ENCODE data around the gene F2R.
"Not testable (repeated sequence)": the region's sequence is repeated elsewhere in the genome, so short reads cannot be mapped to it uniquely, and the experiment has no call there.

The F2R gene

DNA sequence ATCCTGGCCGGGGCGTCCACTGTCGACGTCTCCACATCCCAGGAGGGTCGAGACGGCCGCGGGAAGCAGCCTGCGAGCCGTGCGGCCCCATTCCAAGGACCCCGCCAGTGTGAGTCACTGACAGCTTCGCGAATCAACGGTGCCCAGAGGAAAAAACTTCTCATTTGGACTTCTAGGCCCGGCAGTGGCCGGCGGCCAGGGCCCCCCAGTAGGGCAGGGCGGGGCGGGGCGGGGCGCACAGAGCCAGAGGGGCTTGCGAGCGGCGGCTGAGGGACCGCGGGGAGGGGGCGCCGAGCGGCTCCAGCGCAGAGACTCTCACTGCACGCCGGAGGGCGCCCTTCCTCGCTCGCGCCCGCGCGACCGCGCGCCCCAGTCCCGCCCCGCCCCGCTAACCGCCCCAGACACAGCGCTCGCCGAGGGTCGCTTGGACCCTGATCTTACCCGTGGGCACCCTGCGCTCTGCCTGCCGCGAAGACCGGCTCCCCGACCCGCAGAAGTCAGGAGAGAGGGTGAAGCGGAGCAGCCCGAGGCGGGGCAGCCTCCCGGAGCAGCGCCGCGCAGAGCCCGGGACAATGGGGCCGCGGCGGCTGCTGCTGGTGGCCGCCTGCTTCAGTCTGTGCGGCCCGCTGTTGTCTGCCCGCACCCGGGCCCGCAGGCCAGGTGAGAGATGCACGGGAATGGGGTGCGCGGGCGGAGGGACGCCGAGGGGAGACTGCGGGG lies at the start of gene F2R:
F2R (plus strand) TSS at position 391 of the 720 bp plus-strand sequence; CDS start at position 573, 182 bp downstream.
- no peak for DNase-seq (ENCODE audit: low read depth)

GRCh38 chr5:76667495-76667894 lies 48.4 kb upstream of the F2R start:
- DNase-seq (ENCODE audit: low read depth), result no peak

- no peak for DNase-seq (ENCODE audit: low read depth)
Measured at GRCh38 chr5:76669245-76669644, 46.7 kb upstream of the F2R start.

GRCh38 chr5:76670508-76670907 lies 45.4 kb upstream of the F2R start:
- no peak for DNase-seq (ENCODE audit: low read depth)

GRCh38 chr5:76672242-76672641 lies 43.7 kb upstream of the F2R start:
- no peak for DNase-seq (ENCODE audit: low read depth)

DNA sequence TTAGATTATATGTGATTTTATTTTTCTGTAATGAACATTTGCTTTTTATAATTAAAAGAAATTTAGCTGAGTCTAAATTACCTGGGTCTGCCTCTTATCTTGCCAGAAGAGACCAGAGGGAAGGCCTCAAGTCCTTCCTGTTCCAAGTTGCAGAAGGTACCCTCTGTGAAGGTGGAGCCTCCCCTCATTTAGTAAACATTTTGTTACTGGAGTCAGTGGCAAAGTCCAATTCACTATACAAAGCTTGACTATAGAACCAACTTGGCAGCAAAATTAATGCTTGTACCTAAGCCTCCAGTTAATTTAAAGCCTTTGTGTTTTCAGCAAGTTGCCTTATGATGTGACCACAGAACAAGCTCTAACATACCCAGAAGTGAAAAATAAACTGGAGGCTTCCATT lies 42.8 kb upstream of the F2R start:
- DNase-seq (ENCODE audit: low read depth), result no peak

GRCh38 chr5:76674330-76675066 lies 41.4 kb upstream of the F2R start:
- DNase-seq (ENCODE audit: low read depth), result no peak

DNA sequence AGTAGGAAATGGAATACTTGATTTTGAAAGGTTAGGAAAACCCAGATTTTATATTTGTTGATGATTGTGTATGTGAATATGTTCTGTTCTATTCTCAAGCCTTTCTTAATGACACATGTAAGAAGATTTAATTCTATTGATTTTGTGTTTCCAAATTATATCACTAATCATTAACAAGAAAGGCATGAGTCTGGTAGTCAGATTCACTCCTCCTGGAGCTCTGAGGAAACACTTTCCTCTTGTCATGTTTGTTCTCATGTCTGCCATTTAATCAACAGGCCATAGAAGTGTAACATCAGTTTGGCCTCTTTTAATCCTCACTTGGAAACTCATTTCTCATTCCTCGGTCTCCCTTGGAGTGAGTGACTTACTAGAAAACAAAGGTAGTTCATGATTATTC lies 40.6 kb upstream of the F2R start:
- DNase-seq (ENCODE audit: low read depth), result no peak

DNA sequence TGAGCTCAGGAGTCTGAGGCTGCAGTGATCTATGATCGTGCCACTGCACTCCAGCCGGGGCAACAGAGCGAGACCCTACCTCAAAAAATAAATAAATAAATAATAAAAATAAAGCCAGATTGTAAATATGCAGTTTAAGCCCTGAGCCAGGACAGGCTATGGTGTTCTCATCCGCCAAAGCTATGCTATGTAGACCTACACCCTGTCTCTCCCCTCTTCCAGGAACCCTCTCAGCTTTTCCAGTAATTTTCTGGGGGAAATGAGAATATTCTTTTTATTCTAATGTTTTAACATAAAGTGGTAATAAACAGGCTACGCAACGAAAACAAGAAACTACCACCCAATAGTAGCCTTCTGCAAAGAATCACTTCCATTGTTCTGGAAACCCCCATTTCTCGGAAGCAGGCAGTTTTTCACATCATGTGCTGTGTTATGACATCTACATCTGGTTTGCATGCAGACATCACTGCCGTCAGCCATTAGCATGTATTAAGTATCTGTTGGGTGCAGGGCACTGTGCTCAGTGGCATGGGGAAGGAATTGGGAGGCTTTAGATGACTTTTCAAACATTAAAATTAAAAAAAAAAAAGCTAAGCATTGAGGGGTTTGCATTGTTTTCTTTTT lies 38.0 kb upstream of the F2R start:
- no peak for DNase-seq (ENCODE audit: low read depth)

GRCh38 chr5:76679231-76679630 lies 36.7 kb upstream of the F2R start:
- DNase-seq (ENCODE audit: low read depth), result no peak

GRCh38 chr5:76680826-76681225 lies 35.1 kb upstream of the F2R start:
- DNase-seq (ENCODE audit: low read depth), result not testable (repeated sequence)

DNA sequence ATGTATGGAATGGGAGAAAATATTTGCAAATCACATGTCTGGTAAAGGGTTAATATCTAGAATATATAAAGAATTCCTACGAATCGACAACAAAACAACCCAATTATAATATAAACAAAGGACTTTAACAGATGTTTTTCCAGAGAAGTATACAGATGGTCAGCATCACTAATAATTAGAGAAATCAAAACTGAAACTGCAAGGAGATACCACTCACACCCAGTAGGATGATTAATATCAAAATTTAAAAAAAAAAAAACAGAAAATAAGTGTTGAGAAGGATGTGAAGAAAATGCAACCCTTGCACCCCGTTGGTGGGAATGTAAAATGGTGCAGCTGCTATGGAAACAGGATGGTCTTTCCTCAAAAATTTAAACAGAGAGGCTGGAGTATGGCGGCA lies 34.6 kb upstream of the F2R start:
- no peak for DNase-seq (ENCODE audit: low read depth)

GRCh38 chr5:76682387-76682786 lies 33.5 kb upstream of the F2R start:
- DNase-seq (ENCODE audit: low read depth), result no peak

DNA sequence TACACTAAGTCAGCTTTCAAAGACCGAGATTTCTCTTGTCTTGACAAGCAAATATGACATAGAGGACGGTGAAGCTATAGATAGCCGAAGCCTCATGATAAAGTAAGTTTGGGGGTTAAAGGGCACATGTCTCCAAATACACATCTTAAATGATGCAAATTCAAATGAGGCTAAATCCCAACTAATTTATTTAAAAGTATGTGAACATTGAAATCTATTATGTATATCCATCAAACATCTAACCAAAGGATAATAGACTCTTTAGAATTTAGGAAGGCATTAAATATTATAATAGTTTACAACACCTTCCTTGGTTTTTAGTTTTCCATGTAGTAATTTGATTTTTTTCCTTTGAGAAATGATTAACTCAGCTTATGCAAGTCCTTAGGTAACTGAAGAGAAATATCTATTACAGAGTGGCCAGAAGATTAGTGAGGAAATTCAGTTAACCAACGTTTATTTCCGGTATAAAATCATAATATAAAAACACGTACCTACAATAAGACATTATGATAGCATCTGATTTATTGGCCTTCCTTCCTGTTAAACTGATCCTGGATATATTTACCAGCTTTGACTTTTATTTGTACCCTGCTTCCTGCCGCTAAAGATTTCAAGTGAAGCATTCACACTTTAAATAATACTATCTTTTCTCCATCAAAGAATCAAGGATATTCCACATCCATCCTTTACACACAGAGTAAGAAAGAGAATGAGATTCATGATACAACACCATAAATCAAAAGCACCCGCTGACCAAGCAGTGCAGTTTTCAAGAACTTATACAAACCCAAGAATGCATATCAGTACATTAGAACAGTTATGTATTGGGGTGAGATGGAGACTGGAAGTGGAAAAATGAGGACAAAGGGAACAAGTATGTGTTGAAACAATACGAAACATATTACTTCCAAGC lies 31.9 kb upstream of the F2R start:
- no peak for DNase-seq (ENCODE audit: low read depth)

- no peak for DNase-seq (ENCODE audit: low read depth)
Measured at GRCh38 chr5:76684756-76685519, 31.0 kb upstream of the F2R start.

GRCh38 chr5:76685704-76686103 lies 30.2 kb upstream of the F2R start:
- DNase-seq (ENCODE audit: low read depth), result no peak

GRCh38 chr5:76688212-76688611 lies 27.7 kb upstream of the F2R start:
- DNase-seq (ENCODE audit: low read depth), result no peak

DNA sequence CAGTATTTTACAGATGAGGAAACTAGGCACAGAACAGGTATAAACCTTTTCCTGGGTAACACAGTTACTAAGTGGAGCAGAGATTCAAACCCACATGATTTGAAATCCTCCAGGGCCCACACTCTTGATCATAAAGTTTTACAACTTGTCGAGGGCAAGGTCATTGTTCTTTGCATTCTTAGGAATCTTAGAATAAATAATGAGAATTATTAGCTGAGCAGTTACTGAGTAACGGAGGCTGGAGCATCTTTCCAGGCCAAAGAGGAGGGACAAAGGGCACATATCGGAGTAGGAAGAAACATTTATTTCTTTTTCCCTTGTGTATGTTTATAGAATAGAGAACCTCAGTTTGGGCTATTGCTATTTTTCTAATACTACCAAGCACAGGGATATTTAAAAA lies 27.1 kb upstream of the F2R start:
- no peak for DNase-seq (ENCODE audit: low read depth)

- peak; percentile 93 for DNase-seq (ENCODE audit: low read depth)
Measured at GRCh38 chr5:76689321-76690036, 26.4 kb upstream of the F2R start.

GRCh38 chr5:76690037-76690679 lies 25.8 kb upstream of the F2R start:
- peak; percentile 32 for DNase-seq (ENCODE audit: low read depth)

All from HS-5 (cell line).